Uterus (tissue), 4 donors: ENCODE measurements around the gene SETD3. TPM values are rescaled to one million over a fixed set of nuclear protein-coding genes. Genes with fewer than 3 reads are reported as not detected.

Experiments
- DNase-seq, 2 donors: peaks; one replicate each; pipeline ENCODE4 v3.0.0-alpha.2; 2019 to 2020
- H3K27ac ChIP-seq, 2 donors: fragments of 200-600 bp; sonication (generic); 1 replicate in 1 of 2; 2 replicates in 1 of 2; pipeline ENCODE4 v1.5.1; 2016 to 2018
- H3K27me3 ChIP-seq, 2 donors: fragments of 200-600 bp; sonication (generic); one replicate each; pipeline ENCODE4 v1.5.1; 2018 to 2019; ENCODE audit warnings: control low read depth in 1 of 2
- H3K36me3 ChIP-seq, 2 donors: fragments of 200-600 bp; sonication (generic); one replicate each; pipeline ENCODE4 v1.5.1; 2019; ENCODE audit warnings: control low read depth in 1 of 2
- H3K4me1 ChIP-seq, 2 donors: fragments of 200-600 bp; sonication (generic); one replicate each; pipeline ENCODE4 v1.5.1; 2018 to 2019; ENCODE audit warnings: control low read depth in 1 of 2
- H3K4me3 ChIP-seq, 2 donors: fragments of 200-600 bp; sonication (generic); 1 replicate in 1 of 2; 2 replicates in 1 of 2; pipeline ENCODE4 v1.5.1; 2018 to 2019; ENCODE audit warnings: mild to moderate bottlenecking in 1 of 2
- H3K9me3 ChIP-seq, 2 donors: fragments of 200-600 bp; sonication (generic); one replicate each; pipeline ENCODE4 v1.5.1; 2019; ENCODE audit warnings: control low read depth in 1 of 2
- CTCF ChIP-seq, 4 experiments: fragments of 200-600 bp in 2 of 4; fragments of 450-650 bp in 2 of 4; sonication (generic) in 2 of 4; IDR thresholded peaks; one replicate each; pipeline ENCODE4 v1.5.1; 2016 to 2019; ENCODE audit warnings: antibody characterized with exemption in 4 of 4, mild to moderate bottlenecking in 2 of 4, moderate library complexity in 1 of 4
- POLR2A ChIP-seq, 2 donors: fragments of 450-650 bp; IDR thresholded peaks; one replicate each; pipeline ENCODE4 v1.6.1; 2016; ENCODE audit warnings: antibody characterized with exemption in 2 of 2, mild to moderate bottlenecking in 1 of 2, moderate library complexity in 1 of 2
- intact Hi-C: fragments of 100-400 bp; cut with DNase I; formaldehyde crosslinking; loops from one replicate; pipeline ENCODE4 v1.15.1; 2023; ENCODE audit warnings: low total_unique reads
- total RNA-seq, 4 donors: library from RNA; depleted of rRNA in 3 of 4; stranded (reverse); fragments of >200 nt in 3 of 4; gene quantifications; one replicate each; pipeline versions ENCODE4 v1.1.0 to v1.2.4, GENCODE V29; 2014 to 2023
- donor health status: DM: yes; HTN: yes; CAD: no.

Gene SETD3
- total RNA-seq, 4 donors from 2014 or later: 98.1 to 151 (median 121) TPM

- intact Hi-C loops: no loop called here
- no peak overlapping the region for H3K27ac ChIP-seq
These were observed 45.3 kb downstream of the SETD3 start for GRCh38 chr14:99435327-99435726.

GRCh38 chr14:99432485-99432884 is 48.2 kb downstream of the SETD3 start:
- TF ChIP-seq POLR2A (IDR thresholded peaks at IDR 0.05) (no peak), CTCF (IDR thresholded peaks at IDR 0.05) (no peak)
- intact Hi-C loops: no loop called here

More at GRCh38 chr14:99435327-99435726, 45.3 kb downstream of the SETD3 start:
- Histone ChIP-seq H3K4me1 (no peaks in the 10 kb centered on the region), H3K27me3 (no peaks in the 10 kb centered on the region), H3K4me3 (no peak overlapping the region), H3K9me3 (no peaks in the 10 kb centered on the region), H3K36me3 (no peaks in the 10 kb centered on the region)
- TF ChIP-seq POLR2A (IDR thresholded peaks at IDR 0.05) (no peak), CTCF (IDR thresholded peaks at IDR 0.05) (no peak)
- no peak for DNase-seq

GRCh38 chr14:99431986-99432385 is 48.7 kb downstream of the SETD3 start:
- Histone ChIP-seq H3K36me3 (no peaks in the 10 kb centered on the region), H3K9me3 (no peaks in the 10 kb centered on the region), H3K4me1 (no peaks in the 10 kb centered on the region), H3K27ac (no peak overlapping the region), H3K4me3 (no peak overlapping the region), H3K27me3 (no peaks in the 10 kb centered on the region)
- intact Hi-C loops: no loop called here
- DNase-seq: no peak
- no peak for TF ChIP-seq POLR2A (IDR thresholded peaks at IDR 0.05)
- no peak for TF ChIP-seq CTCF (IDR thresholded peaks at IDR 0.05)

More at GRCh38 chr14:99432485-99432884, 48.2 kb downstream of the SETD3 start:
- no peak overlapping the region for H3K4me3 ChIP-seq
- H3K27ac ChIP-seq: no peak overlapping the region
- no peaks in the 10 kb centered on the region for H3K4me1 ChIP-seq
- no peaks in the 10 kb centered on the region for H3K36me3 ChIP-seq
- no peaks in the 10 kb centered on the region for H3K27me3 ChIP-seq
- H3K9me3 ChIP-seq: no peaks in the 10 kb centered on the region
- no peak for DNase-seq

GRCh38 chr14:99430491-99430890 is 50.2 kb downstream of the SETD3 start:
- no peak overlapping the region for H3K27ac ChIP-seq
- intact Hi-C loops: no loop called here
- H3K4me3 ChIP-seq: no peak overlapping the region
- DNase-seq: peak in 1 of 2 donors; percentile 22
- H3K27me3 ChIP-seq: no peaks in the 10 kb centered on the region
- no peaks in the 10 kb centered on the region for H3K36me3 ChIP-seq
- no peaks in the 10 kb centered on the region for H3K9me3 ChIP-seq
- no peaks in the 10 kb centered on the region for H3K4me1 ChIP-seq
- no peak for TF ChIP-seq CTCF (IDR thresholded peaks at IDR 0.05)
- TF ChIP-seq POLR2A (IDR thresholded peaks at IDR 0.05): no peak

- DNase-seq: no peak
- Histone ChIP-seq H3K4me1 (no peaks in the 10 kb centered on the region), H3K36me3 (no peaks in the 10 kb centered on the region), H3K27me3 (no peaks in the 10 kb centered on the region), H3K9me3 (no peaks in the 10 kb centered on the region), H3K27ac (no peak overlapping the region), H3K4me3 (no peak overlapping the region)
- intact Hi-C loops: no loop called here
- TF ChIP-seq CTCF (IDR thresholded peaks at IDR 0.05): no peak
- TF ChIP-seq POLR2A (IDR thresholded peaks at IDR 0.05): no peak
These were observed 52.9 kb downstream of the SETD3 start for GRCh38 chr14:99427632-99428300.
